Activated CD8-positive, alpha-beta T cell treated with anti-CD3 and anti-CD28 coated beads for 36 hours (primary cell): Measurements from ENCODE around the gene BEST4. TPM values are rescaled to one million over a fixed set of nuclear protein-coding genes. Genes with fewer than 3 reads are reported as not detected.

Experiments used
- ATAC-seq: fragments of 200-7000 bp; cut with Tn5 transposase; one replicate; pipeline ENCODE4 v1.10.0; 2021; ENCODE audit warnings: mild to moderate bottlenecking, moderate library complexity
- CTCF ChIA-PET: fragments of 350-600 bp; sonication (Branson Sonifier 250); formaldehyde crosslinking; loops from one replicate; lab custom pipeline; 2021; ENCODE audit warnings: antibody characterized with exemption; lab: Charles Lee
- POLR2A ChIA-PET: fragments of 350-600 bp; sonication (Branson Sonifier 250); formaldehyde crosslinking; loops from one replicate; lab custom pipeline; 2021; ENCODE audit warnings: antibody characterized with exemption; lab: Charles Lee
- DNase-seq: peaks from one replicate; pipeline ENCODE4 v3.0.0-alpha.2; 2020
- H3K27ac Mint-ChIP-seq: one replicate; pipeline ENCODE4 v1.8.0; 2021; ENCODE audit warnings: mild to moderate bottlenecking, mixed read lengths
- H3K27me3 Mint-ChIP-seq: one replicate; pipeline ENCODE4 v1.8.0; 2021; ENCODE audit warnings: mixed read lengths
- H3K36me3 Mint-ChIP-seq: one replicate; pipeline ENCODE4 v1.8.0; 2021; ENCODE audit warnings: low read depth, mixed read lengths
- H3K4me1 Mint-ChIP-seq: one replicate; pipeline ENCODE4 v1.8.0; 2021; ENCODE audit warnings: low read depth, mixed read lengths
- H3K4me3 Mint-ChIP-seq: one replicate; pipeline ENCODE4 v1.8.0; 2021; ENCODE audit warnings: mild to moderate bottlenecking, moderate library complexity, mixed read lengths
- H3K9me3 Mint-ChIP-seq: one replicate; pipeline ENCODE4 v1.8.0; 2021; ENCODE audit warnings: mixed read lengths
- intact Hi-C: fragments of 100-400 bp; cut with micrococcal nuclease; formaldehyde crosslinking; loops from one replicate; pipeline ENCODE4 v1.10.0; 2022
- total RNA-seq, 2 experiments: library from RNA; stranded (reverse); gene quantifications; one replicate each; pipeline ENCODE4 v1.2.3, GENCODE V29; 2021
- TF ChIP-seq, protein P1 (sequence below): fragments of 200-600 bp; IDR thresholded peaks from one replicate; pipeline ENCODE4 v1.8.0; 2022; ENCODE audit warnings: antibody characterized with exemption, mild to moderate bottlenecking

The BEST4 gene
- total RNA-seq, 2 experiments from 2014 or later, result 0.87 to 1.0 TPM

DNA sequence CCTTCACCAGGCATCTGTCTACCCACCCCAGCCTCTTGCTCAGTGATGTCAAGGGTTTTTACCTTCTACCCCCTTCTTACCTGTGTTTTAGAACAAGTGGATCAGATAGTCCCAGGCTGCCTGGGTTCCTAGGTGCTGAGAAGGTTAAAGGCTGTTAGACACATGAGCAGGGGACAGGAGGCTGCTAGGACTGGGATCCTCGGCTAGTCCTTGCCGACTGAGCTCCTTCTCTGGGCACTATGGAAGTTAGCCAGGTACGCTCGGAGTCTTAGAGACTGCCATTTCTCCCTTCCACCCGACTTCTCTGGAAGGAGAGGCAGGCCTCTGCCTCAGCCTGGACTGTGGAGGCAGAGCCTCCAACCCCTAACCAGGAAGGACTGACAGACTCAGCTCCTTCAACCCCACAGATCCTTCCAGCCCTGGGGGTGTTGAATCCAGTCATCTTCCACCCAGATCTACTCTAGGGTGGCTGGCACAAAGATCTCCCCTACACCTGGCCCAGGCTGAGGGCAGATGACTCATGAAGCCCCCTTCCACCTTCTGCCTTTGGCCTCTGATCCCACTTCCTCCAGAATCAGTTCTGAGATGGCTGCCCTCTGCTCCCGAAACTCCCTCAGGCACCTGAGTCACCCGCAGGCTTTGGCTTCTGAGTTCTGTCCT lies 18.9 kb upstream of the BEST4 start, which contains the start of gene DYNLT4:
Gene DYNLT4 (minus strand): TSS at position 648 of the 660 bp plus-strand sequence. CDS start 683 bp downstream, outside the sequence.
- ChIA-PET CTCF (no interaction called here), POLR2A (interaction anchor here (1.1 to 12.0 kb wide), 7 partner anchors 7 to 85 kb away, joined by 3 to 214 read pairs (median 99); partner anchors contain the start of genes BEST4, PLK3, RNU5D-1 and RPS8)
- peak; percentile 8 for ATAC-seq
- H3K4me1 Mint-ChIP-seq, result peaks cover 90% of the 10 kb centered on the region
- TF ChIP-seq, protein P1, sequence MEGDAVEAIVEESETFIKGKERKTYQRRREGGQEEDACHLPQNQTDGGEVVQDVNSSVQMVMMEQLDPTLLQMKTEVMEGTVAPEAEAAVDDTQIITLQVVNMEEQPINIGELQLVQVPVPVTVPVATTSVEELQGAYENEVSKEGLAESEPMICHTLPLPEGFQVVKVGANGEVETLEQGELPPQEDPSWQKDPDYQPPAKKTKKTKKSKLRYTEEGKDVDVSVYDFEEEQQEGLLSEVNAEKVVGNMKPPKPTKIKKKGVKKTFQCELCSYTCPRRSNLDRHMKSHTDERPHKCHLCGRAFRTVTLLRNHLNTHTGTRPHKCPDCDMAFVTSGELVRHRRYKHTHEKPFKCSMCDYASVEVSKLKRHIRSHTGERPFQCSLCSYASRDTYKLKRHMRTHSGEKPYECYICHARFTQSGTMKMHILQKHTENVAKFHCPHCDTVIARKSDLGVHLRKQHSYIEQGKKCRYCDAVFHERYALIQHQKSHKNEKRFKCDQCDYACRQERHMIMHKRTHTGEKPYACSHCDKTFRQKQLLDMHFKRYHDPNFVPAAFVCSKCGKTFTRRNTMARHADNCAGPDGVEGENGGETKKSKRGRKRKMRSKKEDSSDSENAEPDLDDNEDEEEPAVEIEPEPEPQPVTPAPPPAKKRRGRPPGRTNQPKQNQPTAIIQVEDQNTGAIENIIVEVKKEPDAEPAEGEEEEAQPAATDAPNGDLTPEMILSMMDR, result no peak
- no peaks in the 10 kb centered on the region for H3K9me3 Mint-ChIP-seq
- no peak for DNase-seq
- peak within 1 kb of the TSS; percentile 99 for H3K27ac Mint-ChIP-seq
- H3K36me3 Mint-ChIP-seq, result peaks cover 51% of the 10 kb centered on the region
- intact Hi-C loops, result loop anchor here (10.0 kb wide), 1 partner anchor 498 kb away; no protein-coding TSS in a partner anchor
- H3K27me3 Mint-ChIP-seq, result no peaks in the 10 kb centered on the region
- peak within 1 kb of the TSS; percentile 55 for H3K4me3 Mint-ChIP-seq

DNA sequence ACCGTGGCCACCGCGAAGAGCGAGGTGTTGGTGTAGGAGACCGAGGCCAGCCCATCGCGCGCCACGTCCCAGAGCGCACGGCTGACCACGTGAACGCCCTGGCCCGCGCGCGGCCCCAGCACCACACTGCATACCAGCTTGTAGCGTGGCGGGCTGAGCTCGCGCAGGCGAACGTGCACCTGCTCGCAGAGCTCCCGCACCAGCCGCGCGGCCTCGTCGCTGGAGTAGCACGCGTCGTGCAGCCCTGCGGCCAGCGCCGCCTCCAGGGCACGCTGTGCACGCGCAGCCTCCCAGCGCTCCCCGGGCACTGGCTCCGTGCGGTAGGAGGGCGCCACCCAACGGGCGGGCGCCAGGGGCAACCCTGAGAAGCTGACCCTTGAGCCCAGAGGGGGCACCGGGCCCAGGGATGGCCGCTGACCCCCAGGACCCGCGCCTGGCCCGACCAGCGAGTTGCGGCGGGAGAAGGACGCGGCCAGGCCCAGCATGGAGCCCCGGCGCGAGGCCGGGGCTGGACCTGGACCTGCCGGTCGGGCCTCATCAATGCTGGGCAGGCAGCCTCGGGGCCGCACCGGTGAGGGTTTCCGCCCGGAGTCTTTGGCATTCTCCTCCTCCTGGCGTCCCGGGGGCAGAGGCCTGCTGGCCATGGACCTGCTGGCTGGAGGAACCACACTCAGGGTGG lies 18.2 kb upstream of the BEST4 start:
- ATAC-seq (no peak), DNase-seq (no peak)
- intact Hi-C loops, result loop anchor here (10.0 kb wide), 1 partner anchor 499 kb away; no protein-coding TSS in a partner anchor
- peaks cover 55% of the 10 kb centered on the region for H3K36me3 Mint-ChIP-seq
- H3K4me1 Mint-ChIP-seq, result peaks cover 84% of the 10 kb centered on the region
- peak overlapping the region; percentile 99 for H3K27ac Mint-ChIP-seq
- H3K4me3 Mint-ChIP-seq, result no peak overlapping the region
- ChIA-PET CTCF (no interaction called here), POLR2A (interaction anchor here (1.1 to 12.0 kb wide), 7 partner anchors 14 to 84 kb away, joined by 3 to 214 read pairs (median 99); partner anchors contain the start of genes BEST4, RNU5D-1 and RPS8)
- TF ChIP-seq, protein P1, result no peak
- no peaks in the 10 kb centered on the region for H3K9me3 Mint-ChIP-seq
- H3K27me3 Mint-ChIP-seq, result no peaks in the 10 kb centered on the region

DNA sequence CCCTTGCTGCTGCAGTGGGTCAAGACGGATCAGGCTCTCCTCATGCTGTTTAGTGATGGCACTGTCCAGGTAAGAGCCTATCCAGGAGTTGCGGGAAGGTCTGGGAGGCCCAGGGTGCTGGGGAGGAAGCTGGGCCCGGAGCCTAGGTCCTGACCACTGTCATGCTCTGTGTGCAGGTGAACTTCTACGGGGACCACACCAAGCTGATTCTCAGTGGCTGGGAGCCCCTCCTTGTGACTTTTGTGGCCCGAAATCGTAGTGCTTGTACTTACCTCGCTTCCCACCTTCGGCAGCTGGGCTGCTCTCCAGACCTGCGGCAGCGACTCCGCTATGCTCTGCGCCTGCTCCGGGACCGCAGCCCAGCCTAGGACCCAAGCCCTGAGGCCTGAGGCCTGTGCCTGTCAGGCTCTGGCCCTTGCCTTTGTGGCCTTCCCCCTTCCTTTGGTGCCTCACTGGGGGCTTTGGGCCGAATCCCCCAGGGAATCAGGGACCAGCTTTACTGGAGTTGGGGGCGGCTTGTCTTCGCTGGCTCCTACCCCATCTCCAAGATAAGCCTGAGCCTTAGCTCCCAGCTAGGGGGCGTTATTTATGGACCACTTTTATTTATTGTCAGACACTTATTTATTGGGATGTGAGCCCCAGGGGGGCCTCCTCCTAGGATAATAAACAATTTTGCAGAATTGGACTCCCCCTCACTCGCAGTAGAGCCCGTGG lies 17.5 kb upstream of the BEST4 start:
- Mint-ChIP-seq H3K4me1 (peaks cover 77% of the 10 kb centered on the region), H3K4me3 (peak overlapping the region; percentile 13)

DNA sequence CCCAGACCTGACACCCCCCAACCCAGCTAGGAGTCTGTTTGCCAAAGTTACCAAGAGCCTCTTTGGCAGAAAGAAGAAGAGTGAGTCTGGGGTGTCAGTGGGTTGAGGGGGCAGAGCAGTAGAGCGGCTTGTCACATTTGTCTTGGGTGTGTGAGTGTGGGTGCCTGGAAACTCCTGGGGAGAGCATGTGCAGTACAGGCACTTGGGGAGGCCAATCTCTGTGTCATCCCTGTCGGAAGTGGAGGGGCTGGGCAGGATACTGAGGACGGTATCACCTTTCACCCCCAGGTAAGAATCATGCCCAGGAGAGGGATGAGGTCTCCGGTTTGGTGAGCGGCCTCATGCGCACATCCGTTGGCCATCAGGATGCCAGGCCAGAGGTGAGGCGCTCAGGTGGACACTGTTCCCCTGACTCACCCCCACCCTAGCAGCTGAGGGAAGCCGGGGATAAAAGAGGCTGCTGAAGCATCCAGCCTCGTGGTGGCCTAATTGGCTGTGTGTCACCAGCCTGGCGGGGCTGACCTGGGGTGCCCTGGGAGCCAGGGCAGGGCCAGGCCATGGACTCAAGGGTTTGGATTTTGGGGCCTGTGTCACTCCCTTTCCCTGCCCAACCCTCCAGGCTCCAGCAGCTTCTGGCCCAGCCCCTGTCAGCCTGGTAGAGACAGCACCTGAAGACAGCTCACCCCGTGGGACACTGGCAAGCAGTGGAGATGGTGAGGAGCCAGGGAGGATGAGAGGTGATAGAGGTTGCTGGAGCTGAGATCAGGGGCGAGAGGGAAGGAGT lies 15.5 kb upstream of the BEST4 start:
- ChIA-PET POLR2A (interaction anchor here (1.2 to 8.3 kb wide), 5 partner anchors 11 to 80 kb away, joined by 5 to 130 read pairs (median 59); partner anchors contain the start of genes RNU5D-1 and RPS8), CTCF (interaction anchor here (1.1 kb wide), 1 partner anchor 15 kb away, joined by 3 read pairs; no protein-coding TSS in a partner anchor)
- peak overlapping the region; percentile 87 for H3K27ac Mint-ChIP-seq
- H3K36me3 Mint-ChIP-seq, result peaks cover 54% of the 10 kb centered on the region
- ATAC-seq, result no peak
- H3K4me1 Mint-ChIP-seq, result peaks cover 65% of the 10 kb centered on the region
- DNase-seq, result no peak
- TF ChIP-seq, protein P1, result no peak
- no peaks in the 10 kb centered on the region for H3K27me3 Mint-ChIP-seq
- intact Hi-C loops, result loop anchor here (10.0 kb wide), 1 partner anchor 501 kb away; no protein-coding TSS in a partner anchor
- peak overlapping the region; percentile 84 for H3K4me3 Mint-ChIP-seq
- no peaks in the 10 kb centered on the region for H3K9me3 Mint-ChIP-seq

More for the DNA sequence above, 17.5 kb upstream of the BEST4 start:
- Mint-ChIP-seq H3K27me3 (no peaks in the 10 kb centered on the region), H3K36me3 (peaks cover 59% of the 10 kb centered on the region), H3K27ac (peak overlapping the region; percentile 87), H3K9me3 (no peaks in the 10 kb centered on the region)
- ChIA-PET POLR2A (interaction anchor here (1.8 to 12.0 kb wide), 4 partner anchors 15 to 83 kb away, joined by 13 to 214 read pairs (median 156); partner anchors contain the start of genes RNU5D-1 and RPS8), CTCF (no interaction called here)
- TF ChIP-seq, protein P1, result no peak
- intact Hi-C loops, result loop anchor here (10.0 kb wide), 1 partner anchor 499 kb away; no protein-coding TSS in a partner anchor
- ATAC-seq (no peak), DNase-seq (no peak)
